ENCODE results near the gene TRAFD1.

Gene TRAFD1

DNA sequence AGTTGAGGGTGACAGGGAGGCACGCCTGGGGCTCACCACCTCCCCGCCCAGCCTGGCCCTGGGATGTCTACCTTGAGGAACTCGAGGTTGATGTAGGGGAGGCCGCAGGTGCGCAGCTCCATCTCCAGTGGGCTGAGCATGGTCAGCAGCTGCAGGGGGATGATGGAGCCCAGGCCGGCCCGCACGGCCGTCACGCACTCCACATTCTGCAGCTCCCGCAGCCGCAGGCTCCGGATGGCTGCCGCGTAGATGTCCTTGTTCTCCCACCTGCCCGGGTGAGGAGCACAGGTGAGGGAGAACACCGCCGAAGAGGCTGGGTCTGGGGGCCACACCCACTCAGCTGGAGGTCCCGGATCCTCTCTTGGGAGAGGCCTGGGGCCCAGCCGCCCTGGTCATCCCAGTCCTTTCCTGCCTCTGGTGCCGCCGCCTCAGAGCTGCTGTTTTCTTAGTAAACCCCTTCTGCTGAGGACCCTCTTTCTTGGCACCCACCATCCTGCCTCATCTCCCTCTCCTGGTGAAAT lies 38.2 kb downstream of the TRAFD1 start:
- DNase-seq (ENCODE audit: low spot score) = no peak
- TF ChIP-seq, protein P1, sequence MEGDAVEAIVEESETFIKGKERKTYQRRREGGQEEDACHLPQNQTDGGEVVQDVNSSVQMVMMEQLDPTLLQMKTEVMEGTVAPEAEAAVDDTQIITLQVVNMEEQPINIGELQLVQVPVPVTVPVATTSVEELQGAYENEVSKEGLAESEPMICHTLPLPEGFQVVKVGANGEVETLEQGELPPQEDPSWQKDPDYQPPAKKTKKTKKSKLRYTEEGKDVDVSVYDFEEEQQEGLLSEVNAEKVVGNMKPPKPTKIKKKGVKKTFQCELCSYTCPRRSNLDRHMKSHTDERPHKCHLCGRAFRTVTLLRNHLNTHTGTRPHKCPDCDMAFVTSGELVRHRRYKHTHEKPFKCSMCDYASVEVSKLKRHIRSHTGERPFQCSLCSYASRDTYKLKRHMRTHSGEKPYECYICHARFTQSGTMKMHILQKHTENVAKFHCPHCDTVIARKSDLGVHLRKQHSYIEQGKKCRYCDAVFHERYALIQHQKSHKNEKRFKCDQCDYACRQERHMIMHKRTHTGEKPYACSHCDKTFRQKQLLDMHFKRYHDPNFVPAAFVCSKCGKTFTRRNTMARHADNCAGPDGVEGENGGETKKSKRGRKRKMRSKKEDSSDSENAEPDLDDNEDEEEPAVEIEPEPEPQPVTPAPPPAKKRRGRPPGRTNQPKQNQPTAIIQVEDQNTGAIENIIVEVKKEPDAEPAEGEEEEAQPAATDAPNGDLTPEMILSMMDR (IDR thresholded peaks at IDR 0.05; ENCODE audit: extremely low read depth, missing control alignments) = no peak

DNA sequence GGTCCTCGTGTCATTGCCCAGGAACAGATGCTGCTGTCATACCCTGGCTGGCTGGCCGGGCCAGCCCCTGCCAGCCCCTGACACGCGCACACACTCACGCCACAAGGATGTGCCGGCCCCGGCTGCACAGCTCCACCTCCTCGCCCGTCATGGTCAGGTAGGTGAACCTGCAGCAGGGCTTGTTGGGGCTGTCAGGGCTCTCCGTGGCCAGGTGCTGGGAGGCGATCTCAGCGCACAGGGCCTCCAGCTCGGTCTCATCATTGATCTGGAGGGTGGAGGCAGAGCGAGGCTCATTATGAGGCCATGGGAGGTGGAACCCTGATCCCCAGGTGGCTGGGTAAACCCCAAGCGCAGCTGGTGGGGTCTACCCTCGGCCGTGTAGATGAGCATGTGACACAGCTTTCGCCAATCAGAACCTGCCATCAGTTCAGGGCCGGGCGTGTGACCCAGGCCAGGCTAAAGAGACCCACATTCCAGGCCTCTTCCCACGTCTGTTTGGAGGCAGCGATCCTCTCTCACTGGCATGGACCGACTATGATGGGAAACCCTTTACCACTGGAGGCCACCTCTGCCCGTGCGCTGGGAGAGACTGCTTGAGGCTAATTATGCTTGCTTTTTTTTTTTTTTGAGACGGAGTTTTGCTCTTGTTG lies 38.8 kb downstream of the TRAFD1 start:
- no peak for DNase-seq (ENCODE audit: low spot score)
- TF ChIP-seq, protein P1 (IDR thresholded peaks at IDR 0.05; ENCODE audit: extremely low read depth, missing control alignments) = no peak

DNA sequence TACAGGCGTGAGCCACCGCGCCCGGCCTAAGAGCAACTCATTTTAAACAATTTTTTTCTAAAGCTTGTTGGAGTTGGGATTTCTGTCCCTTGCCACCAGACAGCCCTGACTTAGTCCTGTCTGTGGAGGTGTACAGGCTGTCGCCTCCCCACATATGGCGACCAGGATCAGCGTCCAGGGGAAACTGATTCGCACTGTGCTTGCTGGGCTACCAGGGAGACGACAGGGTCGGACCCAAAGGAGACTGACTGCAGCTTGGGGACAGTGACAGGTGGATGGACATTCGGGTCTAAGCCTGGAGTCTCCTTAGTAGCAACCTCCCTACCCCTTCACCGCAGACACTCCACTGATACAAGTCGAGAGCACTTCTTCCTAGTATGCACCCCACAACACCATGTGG lies 40.3 kb downstream of the TRAFD1 start:
- TF ChIP-seq, protein P1 (IDR thresholded peaks at IDR 0.05; ENCODE audit: extremely low read depth, missing control alignments) = no peak
- no peak for DNase-seq (ENCODE audit: low spot score)

DNA sequence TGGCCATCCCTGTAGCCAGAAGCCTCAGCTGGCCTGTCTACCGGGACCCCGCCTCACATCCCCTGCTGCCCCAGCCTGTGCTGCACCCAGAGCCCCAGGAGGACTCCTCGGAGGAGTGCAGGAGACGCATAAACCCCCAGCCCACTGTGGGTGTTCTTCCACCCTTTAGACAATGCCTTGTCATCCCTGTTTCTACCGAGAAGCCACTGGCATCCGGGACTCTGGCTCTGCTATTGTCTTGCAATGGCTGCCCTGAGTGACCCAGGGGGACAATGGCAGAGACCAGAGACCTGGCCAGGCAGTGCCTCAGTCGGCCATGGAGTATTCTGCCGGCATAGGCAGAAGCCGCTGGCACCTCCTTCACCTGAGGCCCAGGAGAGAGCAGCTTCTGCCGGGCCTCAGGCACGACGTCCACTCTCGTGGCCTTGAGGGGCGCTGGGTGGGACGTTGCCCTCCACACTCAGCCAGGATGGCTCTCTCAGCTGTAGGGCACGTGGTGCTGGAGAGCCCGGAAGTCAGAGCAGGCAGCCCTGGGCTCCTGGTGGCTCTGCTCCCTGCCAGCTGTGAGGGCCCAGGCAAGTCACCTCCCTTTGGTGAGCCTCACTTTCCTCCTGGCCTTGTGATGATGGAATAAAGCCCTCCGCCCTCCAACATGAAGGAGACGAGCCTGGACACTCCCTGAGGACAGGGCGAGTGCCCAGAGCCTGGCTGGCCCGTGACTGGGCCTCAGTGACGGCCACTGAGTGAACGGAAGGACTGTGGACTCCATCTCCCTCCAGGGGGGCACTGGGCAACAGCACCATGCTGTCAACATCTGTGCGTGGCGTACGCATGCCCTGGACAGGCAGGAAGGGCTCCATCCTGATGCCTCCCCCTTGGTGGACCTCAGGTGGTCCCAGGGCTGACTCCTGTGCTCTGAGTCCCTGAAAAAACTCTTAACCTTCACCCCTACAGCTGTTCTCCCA lies 41.0 kb downstream of the TRAFD1 start:
- TF ChIP-seq, protein P1 (IDR thresholded peaks at IDR 0.05; ENCODE audit: extremely low read depth, missing control alignments) = no peak
- no peak for DNase-seq (ENCODE audit: low spot score)

DNA sequence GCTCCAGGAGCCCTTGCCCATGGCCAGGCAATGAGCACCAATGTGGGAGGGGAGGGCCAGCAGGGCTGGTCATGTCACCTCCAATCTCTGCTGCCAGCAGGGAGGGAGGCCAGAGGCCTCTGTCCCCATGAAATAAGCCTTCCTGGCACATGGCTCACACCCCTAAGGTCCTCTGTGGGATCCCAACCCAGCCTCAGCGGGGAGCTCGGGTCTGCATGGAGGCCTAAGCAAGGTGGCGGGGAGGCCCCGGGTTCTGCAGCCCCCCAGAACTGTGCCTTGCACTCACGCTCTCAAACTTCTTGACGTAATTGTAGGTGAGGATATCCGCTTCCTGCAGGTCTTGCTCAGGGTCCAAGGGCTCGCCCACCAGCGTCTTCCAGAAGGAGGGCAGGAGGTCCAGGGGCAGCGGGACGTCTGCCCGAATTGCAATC lies 41.7 kb downstream of the TRAFD1 start:
- DNase-seq (ENCODE audit: low spot score) = no peak
- TF ChIP-seq, protein P1 (IDR thresholded peaks at IDR 0.05; ENCODE audit: extremely low read depth, missing control alignments) = no peak

DNA sequence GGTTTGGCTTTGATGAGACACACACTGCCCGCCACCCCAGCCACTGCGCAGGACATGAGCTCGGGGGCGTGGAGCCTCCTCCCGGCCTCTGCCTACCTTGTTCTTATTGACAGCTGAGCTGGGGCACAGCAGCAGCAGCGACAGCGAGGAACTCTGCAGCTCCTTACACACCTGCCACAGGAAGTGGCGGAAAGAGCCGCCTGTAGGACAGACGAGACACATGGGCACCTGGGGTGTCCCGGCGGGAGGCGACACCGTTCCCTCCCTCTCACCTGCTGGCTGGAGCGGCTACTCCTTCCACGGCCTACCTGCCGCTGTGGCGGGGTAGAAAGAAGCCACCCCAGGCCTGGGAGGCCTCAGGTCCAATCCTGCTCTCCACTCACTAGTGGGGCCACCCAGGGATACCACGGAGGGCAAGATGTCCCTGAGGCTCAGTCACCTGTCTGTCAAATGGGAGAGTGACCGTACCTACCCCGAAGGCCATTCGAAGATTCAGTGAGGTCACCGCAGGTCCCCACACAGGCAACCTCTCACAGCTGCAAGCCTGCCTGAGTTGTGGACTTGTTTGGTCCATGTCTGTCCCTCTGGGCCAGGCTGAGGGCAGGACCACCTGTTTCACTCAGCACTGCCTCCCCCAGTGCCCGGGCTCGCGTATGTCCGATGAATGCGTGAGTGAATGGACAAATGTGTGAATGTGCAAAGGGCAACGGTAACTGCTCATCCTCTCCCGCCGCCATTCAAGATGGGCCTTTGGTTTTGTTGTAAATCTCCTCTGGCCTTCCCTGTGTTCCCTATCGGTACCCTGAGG lies 42.6 kb downstream of the TRAFD1 start:
- TF ChIP-seq, protein P1 (IDR thresholded peaks at IDR 0.05; ENCODE audit: extremely low read depth, missing control alignments) = no peak
- no peak for DNase-seq (ENCODE audit: low spot score)

All from GM20000 (cell line).